ENCODE measurements around the gene C1QTNF8.

The C1QTNF8 gene

GRCh38 chr16:1077877-1078578 is 18.0 kb downstream of the C1QTNF8 start:
- no peak for DNase-seq

GRCh38 chr16:1076801-1077576 is 19.1 kb downstream of the C1QTNF8 start:
- DNase-seq = no peak

- DNase-seq = no peak
These were observed 20.5 kb downstream of the C1QTNF8 start for GRCh38 chr16:1075546-1075945.

GRCh38 chr16:1074379-1074649 is 21.7 kb downstream of the C1QTNF8 start:
- DNase-seq = no peak

- no peak for DNase-seq
These were observed 22.3 kb downstream of the C1QTNF8 start for GRCh38 chr16:1073566-1074378.

- DNase-seq = no peak
These were observed 22.8 kb downstream of the C1QTNF8 start for GRCh38 chr16:1073262-1073558.

- no peak for DNase-seq
These were observed 23.4 kb downstream of the C1QTNF8 start, which contains the start of gene SSTR5 for GRCh38 chr16:1072526-1073261. SSTR5 (plus strand) TSS chr16:1072747; CDS start chr16:1078869, 6,122 bp downstream.

GRCh38 chr16:1071561-1072225 is 24.4 kb downstream of the C1QTNF8 start:
- DNase-seq = no peak

- no peak for DNase-seq
These were observed 25.1 kb downstream of the C1QTNF8 start for GRCh38 chr16:1070864-1071408.

GRCh38 chr16:1070084-1070863 is 25.8 kb downstream of the C1QTNF8 start:
- DNase-seq = no peak

- DNase-seq = no peak
These were observed 26.9 kb downstream of the C1QTNF8 start for GRCh38 chr16:1069154-1069553.

- no peak for DNase-seq
These were observed 27.6 kb downstream of the C1QTNF8 start for GRCh38 chr16:1068451-1068850.

GRCh38 chr16:1067629-1068028 is 28.4 kb downstream of the C1QTNF8 start:
- DNase-seq = no peak

- DNase-seq = no peak
These were observed 29.4 kb downstream of the C1QTNF8 start for GRCh38 chr16:1066584-1067172.

- DNase-seq = no peak
These were observed 30.4 kb downstream of the C1QTNF8 start for GRCh38 chr16:1065469-1066128.

- no peak for DNase-seq
These were observed 32.3 kb downstream of the C1QTNF8 start for GRCh38 chr16:1063728-1064127.

GRCh38 chr16:1062895-1063294 is 33.1 kb downstream of the C1QTNF8 start:
- DNase-seq = no peak

- DNase-seq = no peak
These were observed 34.1 kb downstream of the C1QTNF8 start for GRCh38 chr16:1061769-1062505.

Measured in right kidney (tissue), 1 donor.